K562 (cell line): ENCODE measurements around the gene TRMT2A. TPM values are rescaled to one million over a fixed set of nuclear protein-coding genes. Genes with fewer than 3 reads are reported as not detected.
A peak's percentile ranks its signal among the peaks of the same experiment; 100 is the strongest.

Experiments
- ATF4 ChIP-seq: fragments of 450-650 bp; formaldehyde crosslinking; IDR thresholded peaks from 2 replicates; pipeline ENCODE4 v1.4.0; 2022; ENCODE audit warnings: mild to moderate bottlenecking, moderate library complexity
- CEBPB ChIP-seq: fragments of 450-650 bp; IDR thresholded peaks from 2 replicates; pipeline ENCODE4 v1.6.1; 2016; ENCODE audit warnings: missing genetic modification characterization, missing compliant biosample characterization
- CEBPG ChIP-seq, 3 experiments: fragments of 200-800 bp in 1 of 3; sonication (Bioruptor generic) in 1 of 3; sonication (generic) in 1 of 3; formaldehyde crosslinking in 1 of 3; IDR thresholded peaks in 2 of 3; conservative IDR thresholded peaks in 1 of 3; 2 replicates each; pipeline versions ENCODE4 v1.6.1 to v1.8.0; 2016 to 2022; ENCODE audit warnings: missing compliant biosample characterization in 2 of 3, missing genetic modification characterization in 2 of 3, mild to moderate bottlenecking in 1 of 3, missing genetic modification reagents in 1 of 3
- DMBX1 ChIP-seq: fragments of 250-450 bp; sonication (Bioruptor Pico); IDR thresholded peaks from 2 replicates; pipeline ENCODE4 v1.8.0; 2022; ENCODE audit warnings: inconsistent platforms, mild to moderate bottlenecking, moderate library complexity, borderline replicate concordance
- FOXK1 ChIP-seq: sonication (generic); formaldehyde crosslinking; IDR thresholded peaks from 2 replicates; pipeline ENCODE4 v1.8.0; 2022; ENCODE audit warnings: missing genetic modification reagents, mild to moderate bottlenecking, borderline replicate concordance
- KAT7 ChIP-seq: sonication (generic); formaldehyde crosslinking; IDR thresholded peaks from 2 replicates; pipeline ENCODE4 v1.8.0; 2022; ENCODE audit warnings: missing genetic modification reagents, mild to moderate bottlenecking, borderline replicate concordance
- MLLT1 ChIP-seq, 2 experiments: fragments of 450-650 bp; IDR thresholded peaks; 2 replicates each; pipeline ENCODE4 v1.6.1; 2016
- MTA2 ChIP-seq: fragments of 450-650 bp; IDR thresholded peaks from 2 replicates; pipeline ENCODE4 v1.6.1; 2016; ENCODE audit warnings: low read depth
- NBN ChIP-seq: fragments of 450-650 bp; IDR thresholded peaks from 2 replicates; pipeline ENCODE4 v1.6.1; 2016; ENCODE audit warnings: low read depth, mild to moderate bottlenecking
- NR2C2 ChIP-seq, 2 experiments: fragments of 200-800 bp in 1 of 2; sonication (Bioruptor generic) in 1 of 2; sonication (generic) in 1 of 2; formaldehyde crosslinking in 1 of 2; IDR thresholded peaks; 2 replicates each; pipeline versions ENCODE4 v1.6.1 to v1.8.0; 2016 to 2022; ENCODE audit warnings: mild to moderate bottlenecking in 1 of 2, missing compliant biosample characterization in 1 of 2, missing genetic modification characterization in 1 of 2, missing genetic modification reagents in 1 of 2
- OTX1 ChIP-seq: fragments of 450-650 bp; formaldehyde crosslinking; IDR thresholded peaks from 2 replicates; pipeline ENCODE4 v1.4.0; 2022; ENCODE audit warnings: mild to moderate bottlenecking
- PTBP1 ChIP-seq: fragments of 200-400 bp; formaldehyde crosslinking; IDR thresholded peaks from 2 replicates; pipeline ENCODE4 v1.6.1; 2017; ENCODE audit warnings: low read depth, low read length
- RAD21 ChIP-seq, 2 experiments: fragments of 250-450 bp in 1 of 2; fragments of 450-650 bp in 1 of 2; sonication (Bioruptor Pico) in 1 of 2; formaldehyde crosslinking in 1 of 2; IDR thresholded peaks in 1 of 2; conservative IDR thresholded peaks in 1 of 2; 2 replicates each; pipeline versions ENCODE4 v1.4.0 to v1.8.0; 2020 to 2022; ENCODE audit warnings: mild to moderate bottlenecking in 2 of 2, moderate library complexity in 1 of 2
- RBFOX2 ChIP-seq: fragments of 200-400 bp; formaldehyde crosslinking; IDR thresholded peaks from 2 replicates; pipeline ENCODE4 v1.6.1; 2017; ENCODE audit warnings: low read depth, mild to moderate bottlenecking, low read length, moderate library complexity
- RBM25 ChIP-seq: fragments of 200-400 bp; formaldehyde crosslinking; IDR thresholded peaks from 2 replicates; pipeline ENCODE4 v1.6.1; 2018; ENCODE audit warnings: low read length, low read depth, moderate library complexity; ENCODE audit not compliant: severe bottlenecking
- RNF2 ChIP-seq: sonication (generic); IDR thresholded peaks from 2 replicates; pipeline ENCODE4 v1.6.1; 2016
- SPI1 ChIP-seq: IDR thresholded peaks from 2 replicates; pipeline ENCODE4 v1.6.1; 2011; ENCODE audit warnings: low read depth, low read length, control low read depth, borderline replicate concordance
- THRAP3 ChIP-seq: fragments of 450-650 bp; IDR thresholded peaks from 2 replicates; pipeline ENCODE4 v1.6.1; 2016; ENCODE audit warnings: mild to moderate bottlenecking, inconsistent platforms, borderline replicate concordance
- ZBTB17 ChIP-seq: fragments of 450-650 bp; formaldehyde crosslinking; IDR thresholded peaks from 2 replicates; pipeline ENCODE4 v1.4.0; 2020; ENCODE audit warnings: mild to moderate bottlenecking
- ZFP1 ChIP-seq: fragments of 450-650 bp; formaldehyde crosslinking; IDR thresholded peaks from 2 replicates; pipeline ENCODE4 v1.4.0; 2020; ENCODE audit warnings: mild to moderate bottlenecking, mixed read lengths
- ZNF184 ChIP-seq: sonication (generic); formaldehyde crosslinking; IDR thresholded peaks from 2 replicates; pipeline ENCODE4 v1.5.0; 2020; ENCODE audit warnings: missing genetic modification reagents
- ZNF197 ChIP-seq: fragments of 200-800 bp; sonication (Bioruptor generic); IDR thresholded peaks from 2 replicates; pipeline ENCODE4 v1.6.1; 2016; ENCODE audit warnings: low read depth, missing genetic modification characterization, missing compliant biosample characterization
- ZNF253 ChIP-seq: fragments of 250-450 bp; sonication (Bioruptor Pico); conservative IDR thresholded peaks from 2 replicates; pipeline ENCODE4 v1.6.1; 2021; ENCODE audit warnings: mild to moderate bottlenecking
- ZNF583 ChIP-seq: fragments of 250-450 bp; sonication (Bioruptor Pico); IDR thresholded peaks from 2 replicates; pipeline ENCODE4 v1.4.0; 2020
- ZNF778 ChIP-seq: fragments of 450-650 bp; formaldehyde crosslinking; IDR thresholded peaks from 2 replicates; pipeline ENCODE4 v1.4.0; 2020; ENCODE audit warnings: mild to moderate bottlenecking, moderate library complexity
- polyA plus RNA-seq, 8 experiments: library from polyadenylated mRNA; depleted of rRNA in 4 of 8; stranded (reverse) in 5 of 8; unstranded in 3 of 8; fragments of >200 nt; fragmentation: Nextera tagmentation in 2 of 8; fragmentation: Illumina TruSeq in 1 of 8; extraction: Ambion mirVana in 2 of 8; extraction: Trizol in 1 of 8; gene quantifications; 2 replicates each; pipeline versions ENCODE4 v1.2.1 to v1.2.3, GENCODE V29; 2011 to 2014; ENCODE audit warnings: inconsistent platforms in 1 of 8, missing spikeins in 1 of 8
- total RNA-seq, 7 experiments: library from RNA; depleted of rRNA in 6 of 7; stranded (reverse); fragments of >200 nt in 6 of 7; fragmentation: Illumina TruSeq in 2 of 7; extraction: Trizol in 2 of 7; gene quantifications; 2 replicates each; pipeline versions ENCODE4 v1.2.1 to v1.2.3, GENCODE V29; 2011 to 2021; ENCODE audit warnings: low replicate concordance in 1 of 7

TRMT2A gene
- total and polyA plus RNA-seq, 9 of the 15 experiments (the other 6 are each of a cell fraction or from before 2014, with no cell fraction given) = 1.6 to 265 (median 140) TPM

GRCh38 chr22:20083157-20083890, 33.7 kb downstream of the TRMT2A start (continued):
- TF ChIP-seq NR2C2 (CRISPR knock-in tag; IDR thresholded peaks at IDR 0.05) = no peak
- TF ChIP-seq NR2C2 (tag; IDR thresholded peaks at IDR 0.05) = no peak
- no peak for TF ChIP-seq OTX1 (CRISPR knock-in tag)
- TF ChIP-seq KAT7 (CRISPR knock-in tag) = no peak
- TF ChIP-seq ZBTB17 = 0 out of 2 replicates have a peak, but pooled peaks have one; percentile 38
- no peak for TF ChIP-seq ZFP1
- TF ChIP-seq CEBPG (CRISPR knock-in tag; IDR thresholded peaks at IDR 0.05) = no peak
- no peak for TF ChIP-seq CEBPG (tag; conservative IDR thresholded peaks at IDR 0.05 in 1 of 2, IDR thresholded peaks at IDR 0.05 in 1 of 2)
- no peak for TF ChIP-seq ZNF778 (CRISPR knock-in tag)
- TF ChIP-seq RNF2 = no peak
- no peak for TF ChIP-seq RBFOX2
- TF ChIP-seq PTBP1 = no peak
- TF ChIP-seq NBN = no peak
- no peak for TF ChIP-seq ZNF184
- TF ChIP-seq ZNF197 (CRISPR knock-in tag) = no peak
- TF ChIP-seq MLLT1 (IDR thresholded peaks at IDR 0.05) = no peak
- TF ChIP-seq FOXK1 = no peak
- TF ChIP-seq ZNF253 (CRISPR knock-in tag) = no peak
- TF ChIP-seq RAD21 (CRISPR knock-in tag; conservative IDR thresholded peaks at IDR 0.05 in 1 of 2, IDR thresholded peaks at IDR 0.05 in 1 of 2) = no peak
- no peak for TF ChIP-seq THRAP3
- TF ChIP-seq SPI1 = peak; percentile 60; the same call in 1 of the 2 replicates
- no peak for TF ChIP-seq CEBPB (tag)
- 0 out of 2 replicates have a peak, but pooled peaks have one; percentile 27 for TF ChIP-seq ZNF583 (CRISPR knock-in tag)
- TF ChIP-seq DMBX1 = 0 out of 2 replicates have a peak, but pooled peaks have one; percentile 57
- no peak for TF ChIP-seq MTA2
- no peak for TF ChIP-seq ATF4 (CRISPR knock-in tag)
- no peak for TF ChIP-seq RBM25
